ENCODE measurements around the gene SARS1. TPM values are rescaled to one million over a fixed set of nuclear protein-coding genes. Genes with fewer than 3 reads are reported as not detected.
A peak's percentile ranks its signal among the peaks of the same experiment; 100 is the strongest.
"Not testable (repeated sequence)": the region's sequence is repeated elsewhere in the genome, so short reads cannot be mapped to it uniquely, and the experiment has no call there.

Gene SARS1
- total and polyA plus RNA-seq, 2 donors (not counting 1 experiment from before 2014, with no cell fraction given) = 59.1 to 115 TPM

- POLR2A ChIA-PET = no interaction called here
- Mint-ChIP-seq H3K4me1 (peaks cover 16% of the 10 kb centered on the region), H3K4me3 (peak overlapping the region; percentile 97), H3K27ac (peak overlapping the region; percentile 88), H3K27me3 (peaks cover 7% of the 10 kb centered on the region), H3K9me3 (ENCODE audit: insufficient read depth) (no peaks in the 10 kb centered on the region)
- Histone ChIP-seq H3K4me2 (replicated peaks; ENCODE audit: low read depth, low read length, poor library complexity, severe bottlenecking) (peak overlapping the region; percentile 92), H3K4me3 (ENCODE audit: control extremely low read depth in 1 of 5, extremely low read depth in 1 of 5, insufficient read depth in 1 of 5, low read depth in 2 of 5, low read length in 4 of 5) (peak overlapping the region; percentile 68 to 93 (median 80)), H3K36me3 (replicated peaks in 1 of 2; ENCODE audit: control extremely low read depth in 1 of 2, control insufficient read depth in 1 of 2, extremely low read depth in 1 of 2, insufficient read depth in 2 of 2, low read length in 1 of 2) (no peaks in the 10 kb centered on the region), H3K4me1 (ENCODE audit: control insufficient read depth in 2 of 2, insufficient read depth in 2 of 2, low read length in 2 of 2) (peaks cover 12 to 19% of the 10 kb centered on the region in 2 donors), H3K27me3 (replicated peaks in 1 of 4; ENCODE audit: control extremely low read depth in 1 of 4, control insufficient read depth in 3 of 4, insufficient read depth in 4 of 4, low read length in 3 of 4) (no peaks in the 10 kb centered on the region), H3K27ac (ENCODE audit: low read length in 2 of 2) (peak overlapping the region in 1 of 2 donors; percentile 22), H4K20me1 (ENCODE audit: control insufficient read depth, insufficient read depth, low read length, poor library complexity, severe bottlenecking) (no peaks in the 10 kb centered on the region), H3K9ac (ENCODE audit: low read length) (peak overlapping the region; percentile 88), H3K79me2 (ENCODE audit: control insufficient read depth, insufficient read depth, low read length) (no peaks in the 10 kb centered on the region), H3K9me3 (ENCODE audit: control extremely low read depth in 1 of 3, control insufficient read depth in 2 of 3, insufficient read depth in 1 of 3, low read length in 2 of 3) (no peaks in the 10 kb centered on the region), H2AFZ (ENCODE audit: insufficient read depth, low read depth, low read length, poor library complexity, severe bottlenecking) (peak overlapping the region; percentile 88)
- intact Hi-C loops (cut with micrococcal nuclease) = loop anchor here (1.0 kb wide), 5 partner anchors 23 to 210 kb away; partner anchors contain the start of genes CYB561D1, MYBPHL and PSMA5
- TF ChIP-seq EZH2 (IDR thresholded peaks at IDR 0.05; ENCODE audit: borderline replicate concordance, insufficient read depth, low read depth, low read length, poor library complexity, severe bottlenecking) (no peak), CTCF (IDR thresholded peaks at IDR 0.05) (no peak)
- ATAC-seq (ENCODE audit: low read depth) (no peak), DNase-seq (no peak)
- CTCF ChIA-PET = interaction anchor here (1.8 to 8.8 kb wide), 3 partner anchors 9 to 248 kb away, joined by 4 to 387 read pairs (median 14); partner anchors contain the start of gene SORT1
- WGBS (ENCODE audit: insufficient coverage) = 63% methylated on average over 8 of the region's 17 CpGs
These were observed 70.3 kb downstream of the SARS1 start for GRCh38 chr1:109283748-109284600.

- DNase-seq; H2AFZ ChIP-seq (ENCODE audit: insufficient read depth, low read depth, low read length, poor library complexity, severe bottlenecking); H3K27ac Mint-ChIP-seq; H3K79me2 ChIP-seq (ENCODE audit: control insufficient read depth, insufficient read depth, low read length); H3K36me3 ChIP-seq (replicated peaks in 1 of 2; ENCODE audit: control extremely low read depth in 1 of 2, control insufficient read depth in 1 of 2, extremely low read depth in 1 of 2, insufficient read depth in 2 of 2, low read length in 1 of 2); H3K27me3 Mint-ChIP-seq; POLR2A ChIA-PET; H3K27me3 ChIP-seq (replicated peaks in 1 of 4; ENCODE audit: control extremely low read depth in 1 of 4, control insufficient read depth in 3 of 4, insufficient read depth in 4 of 4, low read length in 3 of 4); H3K9me3 ChIP-seq (ENCODE audit: control extremely low read depth in 1 of 3, control insufficient read depth in 2 of 3, insufficient read depth in 1 of 3, low read length in 2 of 3); H3K4me3 ChIP-seq (ENCODE audit: control extremely low read depth in 1 of 5, extremely low read depth in 1 of 5, insufficient read depth in 1 of 5, low read depth in 2 of 5, low read length in 4 of 5); H3K27ac ChIP-seq (ENCODE audit: low read length in 2 of 2); H4K20me1 ChIP-seq (ENCODE audit: control insufficient read depth, insufficient read depth, low read length, poor library complexity, severe bottlenecking); intact Hi-C loops (cut with micrococcal nuclease); H3K9me3 Mint-ChIP-seq (ENCODE audit: insufficient read depth); H3K4me2 ChIP-seq (replicated peaks; ENCODE audit: low read depth, low read length, poor library complexity, severe bottlenecking); CTCF ChIA-PET; ATAC-seq (ENCODE audit: low read depth); H3K9ac ChIP-seq (ENCODE audit: low read length); H3K4me3 Mint-ChIP-seq: not testable (repeated sequence)
- peaks cover 12 to 24% of the 10 kb centered on the region in 2 donors for H3K4me1 ChIP-seq (ENCODE audit: control insufficient read depth in 2 of 2, insufficient read depth in 2 of 2, low read length in 2 of 2)
- H3K4me1 Mint-ChIP-seq = peaks cover 19% of the 10 kb centered on the region
- WGBS (ENCODE audit: insufficient coverage) = 100% methylated on average over 2 of the region's 5 CpGs
These were observed 73.0 kb downstream of the SARS1 start for GRCh38 chr1:109286762-109287161.

Other genes with a start within 250 kb of the SARS1 start
- 17.3 and 21.6 TPM in 2 replicates for gene WDR47, start 171.8 kb upstream of the SARS1 start, total RNA-seq
- 4.4 and 7.5 TPM in 2 replicates for gene WDR47, start 171.8 kb upstream of the SARS1 start, polyA plus RNA-seq
- 12.9 and 14.3 TPM in 2 replicates for gene TAF13, start 137.9 kb upstream of the SARS1 start, total RNA-seq
- gene TAF13, start 137.9 kb upstream of the SARS1 start, polyA plus RNA-seq = 6.6 and 25.1 TPM in 2 replicates
- gene TMEM167B, start 123.2 kb upstream of the SARS1 start, total RNA-seq = 40.9 and 44.5 TPM in 2 replicates
- 12.0 and 19.5 TPM in 2 replicates for gene TMEM167B, start 123.2 kb upstream of the SARS1 start, polyA plus RNA-seq
- gene ELAPOR1, start 99.8 kb upstream of the SARS1 start, total RNA-seq = 1.7 and 2.2 TPM in 2 replicates
- gene ELAPOR1, start 99.8 kb upstream of the SARS1 start, polyA plus RNA-seq = 0.91 and 2.3 TPM in 2 replicates
- gene CELSR2, start 35.6 kb downstream of the SARS1 start, total RNA-seq = 2.7 and 2.9 TPM in 2 replicates
- gene CELSR2, start 35.6 kb downstream of the SARS1 start, polyA plus RNA-seq = 0.52 and 0.57 TPM in 2 replicates
- gene PSRC1, start 69.2 kb downstream of the SARS1 start, total RNA-seq = not detected in 2 replicates
- gene PSRC1, start 69.2 kb downstream of the SARS1 start, polyA plus RNA-seq = 0.25 and 0.46 TPM in 2 replicates
- not detected in 2 replicates for gene MYBPHL, start 93.1 kb downstream of the SARS1 start, total RNA-seq
- gene MYBPHL, start 93.1 kb downstream of the SARS1 start, polyA plus RNA-seq = not detected in 2 replicates
- gene SORT1, start 184.0 kb downstream of the SARS1 start, total RNA-seq = 0.05 and 0.25 TPM in 2 replicates
- gene SORT1, start 184.0 kb downstream of the SARS1 start, polyA plus RNA-seq = 0.13 and 0.14 TPM in 2 replicates
- 58.3 and 62.9 TPM in 2 replicates for gene PSMA5, start 212.5 kb downstream of the SARS1 start, total RNA-seq
- 24.1 and 26.3 TPM in 2 replicates for gene PSMA5, start 212.5 kb downstream of the SARS1 start, polyA plus RNA-seq

Data from B cell (primary cell).